ENCODE results near the gene PLXDC1.
"Not testable (repeated sequence)": the region's sequence is repeated elsewhere in the genome, so short reads cannot be mapped to it uniquely, and the experiment has no call there.

Gene PLXDC1

GRCh38 chr17:39071573-39071972, 79.9 kb downstream of the PLXDC1 start:
- H3K4me3 ChIP-seq (ENCODE audit: low read depth, low read length) = no peak overlapping the region

- no peak overlapping the region for H3K4me3 ChIP-seq (ENCODE audit: low read depth, low read length)
Observed at GRCh38 chr17:39069114-39069756, 82.2 kb downstream of the PLXDC1 start.

- H3K4me3 ChIP-seq (ENCODE audit: low read depth, low read length) = no peak overlapping the region
Observed at GRCh38 chr17:39064819-39065218, 86.6 kb downstream of the PLXDC1 start.

GRCh38 chr17:39064374-39064773, 87.1 kb downstream of the PLXDC1 start:
- H3K4me3 ChIP-seq (ENCODE audit: low read depth, low read length) = no peak overlapping the region

GRCh38 chr17:39063681-39064069, 87.8 kb downstream of the PLXDC1 start:
- H3K4me3 ChIP-seq (ENCODE audit: low read depth, low read length) = no peak overlapping the region

- H3K4me3 ChIP-seq (ENCODE audit: low read depth, low read length) = no peak overlapping the region
Observed at GRCh38 chr17:39062846-39063680, 88.4 kb downstream of the PLXDC1 start.

- no peak overlapping the region for H3K4me3 ChIP-seq (ENCODE audit: low read depth, low read length)
Observed at GRCh38 chr17:39058524-39058923, 92.9 kb downstream of the PLXDC1 start.

GRCh38 chr17:39057701-39058206, 93.7 kb downstream of the PLXDC1 start:
- no peak overlapping the region for H3K4me3 ChIP-seq (ENCODE audit: low read depth, low read length)

GRCh38 chr17:39054111-39054645, 97.3 kb downstream of the PLXDC1 start:
- H3K4me3 ChIP-seq (ENCODE audit: low read depth, low read length) = no peak overlapping the region

GRCh38 chr17:39052423-39052822, 99.0 kb downstream of the PLXDC1 start:
- not testable (repeated sequence) for H3K4me3 ChIP-seq (ENCODE audit: low read depth, low read length)

GRCh38 chr17:39051001-39051585, 100.3 kb downstream of the PLXDC1 start:
- no peak overlapping the region for H3K4me3 ChIP-seq (ENCODE audit: low read depth, low read length)

- no peak overlapping the region for H3K4me3 ChIP-seq (ENCODE audit: low read depth, low read length)
Observed at GRCh38 chr17:39045948-39046679, 105.3 kb downstream of the PLXDC1 start.

GRCh38 chr17:39036009-39036408, 115.4 kb downstream of the PLXDC1 start:
- H3K4me3 ChIP-seq (ENCODE audit: low read depth, low read length) = no peak overlapping the region

GRCh38 chr17:39035578-39035977, 115.9 kb downstream of the PLXDC1 start:
- H3K4me3 ChIP-seq (ENCODE audit: low read depth, low read length) = not testable (repeated sequence)

- H3K4me3 ChIP-seq (ENCODE audit: low read depth, low read length) = no peak overlapping the region
Observed at GRCh38 chr17:39028690-39029089, 122.7 kb downstream of the PLXDC1 start.

- peak overlapping the region; percentile 28 for H3K4me3 ChIP-seq (ENCODE audit: low read depth, low read length)
Observed at GRCh38 chr17:39027455-39028035, 123.9 kb downstream of the PLXDC1 start.

- H3K4me3 ChIP-seq (ENCODE audit: low read depth, low read length) = peak overlapping the region; percentile 28
Observed at GRCh38 chr17:39026980-39027451, 124.4 kb downstream of the PLXDC1 start.

- not testable (repeated sequence) for H3K4me3 ChIP-seq (ENCODE audit: low read depth, low read length)
Observed at GRCh38 chr17:39026346-39026745, 125.1 kb downstream of the PLXDC1 start.

- H3K4me3 ChIP-seq (ENCODE audit: low read depth, low read length) = no peak overlapping the region
Observed at GRCh38 chr17:39022924-39023323, 128.5 kb downstream of the PLXDC1 start.

GRCh38 chr17:39020037-39020436, 131.4 kb downstream of the PLXDC1 start:
- not testable (repeated sequence) for H3K4me3 ChIP-seq (ENCODE audit: low read depth, low read length)
